GM18517 (cell line): ENCODE measurements around the gene PDE2A.

Source experiments
- ATAC-seq: cut with Tn5 transposase; IDR thresholded peaks from one replicate; pipeline ENCODE4 v1.9.1; 2021; ENCODE audit warnings: mild to moderate bottlenecking, moderate library complexity; ENCODE audit not compliant: unreplicated experiment

The PDE2A gene

GRCh38 chr11:72661486-72661885 lies 12.7 kb downstream of the PDE2A start:
- no peak for ATAC-seq

DNA sequence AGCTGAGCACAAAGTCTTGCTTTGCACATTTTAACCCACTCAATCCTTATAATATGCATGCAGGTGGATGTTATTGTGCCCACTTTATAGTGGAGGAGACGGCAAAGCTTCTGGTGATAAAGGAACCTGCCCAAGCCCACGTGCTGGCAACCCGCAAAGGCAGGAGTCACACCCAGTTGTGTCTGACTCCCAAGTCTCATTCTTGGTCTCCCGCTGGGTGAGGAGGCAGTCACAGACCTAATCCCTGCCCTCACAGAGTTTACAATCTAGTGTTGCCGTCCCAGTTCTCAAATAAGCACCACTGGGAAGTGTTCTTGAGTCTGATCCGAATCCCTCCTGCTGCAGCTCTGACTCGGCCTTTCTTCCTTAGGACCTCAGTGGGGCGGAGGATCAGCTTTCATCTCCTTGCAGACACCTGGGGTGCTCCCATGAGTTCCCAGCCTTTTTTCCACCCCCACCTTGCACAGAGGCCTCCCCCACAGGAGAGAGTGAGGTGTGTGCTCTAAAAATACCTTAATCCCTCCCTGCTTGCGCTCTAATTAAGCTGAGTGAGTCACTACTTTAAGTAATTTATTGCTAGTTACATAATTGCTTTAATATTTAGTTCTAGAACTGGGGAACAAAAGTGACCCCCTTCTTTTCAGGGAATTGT lies 15.1 kb downstream of the PDE2A start:
- ATAC-seq = no peak

GRCh38 chr11:72657411-72658100 lies 16.7 kb downstream of the PDE2A start:
- no peak for ATAC-seq

DNA sequence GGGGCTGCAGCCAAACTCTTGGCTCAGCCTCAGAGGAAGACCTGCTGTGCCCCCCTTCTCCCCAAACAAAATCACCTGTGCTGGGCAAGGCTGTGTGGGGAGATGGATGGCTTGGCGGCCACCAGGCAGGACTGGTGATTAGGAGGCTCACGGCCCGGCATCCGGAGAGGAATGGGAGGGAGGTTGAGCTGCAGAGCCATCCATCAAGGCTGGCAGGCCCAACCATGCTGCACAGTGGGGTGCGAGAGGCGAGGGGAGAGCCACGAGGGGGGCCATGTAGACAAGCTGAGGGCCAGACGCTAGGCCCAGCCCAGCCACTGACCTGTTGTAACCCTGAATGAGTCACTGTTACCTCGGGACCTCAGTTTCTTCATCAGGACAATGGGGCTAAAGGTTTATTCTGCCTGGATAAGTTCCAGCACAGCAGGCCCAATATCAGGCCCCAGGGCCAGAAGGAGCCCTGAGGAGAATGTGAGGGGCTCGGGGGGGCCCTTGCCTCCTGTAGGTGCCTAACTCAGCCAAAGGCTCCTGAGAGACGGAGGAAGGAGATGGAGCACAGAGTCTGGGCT lies 18.2 kb downstream of the PDE2A start:
- no peak for ATAC-seq

- ATAC-seq = no peak
Observed at GRCh38 chr11:72655014-72655413, 19.2 kb downstream of the PDE2A start.

DNA sequence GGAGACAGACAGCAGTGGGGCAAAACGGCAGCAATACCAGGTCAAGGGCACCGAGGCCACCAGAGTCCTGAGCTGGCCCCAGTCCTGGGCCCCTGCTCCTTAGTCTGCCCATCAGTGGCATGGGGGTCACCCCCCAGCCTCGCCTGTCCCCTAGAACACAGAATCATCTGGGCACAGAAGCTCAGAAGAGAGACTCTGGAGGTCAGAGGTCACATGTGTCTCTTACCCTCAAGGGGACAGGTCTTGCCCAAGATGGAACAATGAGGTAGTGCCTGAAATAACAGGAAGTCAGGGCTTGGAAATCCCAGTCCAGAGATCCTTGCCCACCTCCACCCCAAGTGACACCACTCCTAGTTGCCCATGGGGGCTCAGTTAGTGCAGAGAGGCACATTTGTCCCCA lies 20.6 kb downstream of the PDE2A start:
- ATAC-seq = no peak

DNA sequence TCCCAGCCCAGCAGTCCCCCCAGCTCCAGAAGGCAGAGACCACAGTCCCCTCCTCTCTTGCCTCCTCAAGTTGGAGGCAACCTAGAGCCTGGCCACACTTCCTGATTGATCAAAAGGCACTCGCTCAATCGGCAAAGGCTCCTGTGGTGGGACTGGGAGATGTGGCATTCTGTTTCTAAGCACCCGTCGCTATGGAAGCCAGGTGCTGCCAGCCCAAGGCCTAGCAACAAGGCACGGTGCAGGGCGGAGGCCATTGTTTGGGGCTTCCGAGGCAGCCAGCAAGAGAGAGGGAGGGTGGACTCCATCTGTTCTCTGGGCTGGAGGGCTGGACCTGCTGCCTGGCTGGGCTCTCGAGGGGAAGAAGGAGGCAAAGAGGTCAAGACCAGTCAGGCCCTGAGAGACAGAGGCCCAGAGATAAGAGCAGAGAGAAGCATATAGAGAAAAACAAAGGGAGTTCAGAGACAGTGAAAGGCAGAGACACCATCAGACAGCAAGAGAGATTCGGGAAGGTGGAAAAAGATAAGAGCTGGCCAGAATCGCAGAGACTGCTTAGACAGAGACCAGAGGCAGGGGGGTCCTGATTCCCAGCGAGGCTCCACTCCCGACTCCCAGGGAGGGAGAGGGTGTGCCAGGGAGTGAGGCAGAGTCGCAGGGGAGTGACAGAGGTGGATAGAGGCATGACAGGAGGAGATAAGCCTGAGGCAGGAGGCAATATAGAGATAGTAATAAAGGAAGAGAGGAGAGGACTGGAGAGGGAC lies 21.2 kb downstream of the PDE2A start:
- no peak for ATAC-seq

GRCh38 chr11:72652133-72652532 lies 22.1 kb downstream of the PDE2A start:
- ATAC-seq = no peak

- ATAC-seq = no peak
Observed at GRCh38 chr11:72649215-72649976, 24.8 kb downstream of the PDE2A start.

DNA sequence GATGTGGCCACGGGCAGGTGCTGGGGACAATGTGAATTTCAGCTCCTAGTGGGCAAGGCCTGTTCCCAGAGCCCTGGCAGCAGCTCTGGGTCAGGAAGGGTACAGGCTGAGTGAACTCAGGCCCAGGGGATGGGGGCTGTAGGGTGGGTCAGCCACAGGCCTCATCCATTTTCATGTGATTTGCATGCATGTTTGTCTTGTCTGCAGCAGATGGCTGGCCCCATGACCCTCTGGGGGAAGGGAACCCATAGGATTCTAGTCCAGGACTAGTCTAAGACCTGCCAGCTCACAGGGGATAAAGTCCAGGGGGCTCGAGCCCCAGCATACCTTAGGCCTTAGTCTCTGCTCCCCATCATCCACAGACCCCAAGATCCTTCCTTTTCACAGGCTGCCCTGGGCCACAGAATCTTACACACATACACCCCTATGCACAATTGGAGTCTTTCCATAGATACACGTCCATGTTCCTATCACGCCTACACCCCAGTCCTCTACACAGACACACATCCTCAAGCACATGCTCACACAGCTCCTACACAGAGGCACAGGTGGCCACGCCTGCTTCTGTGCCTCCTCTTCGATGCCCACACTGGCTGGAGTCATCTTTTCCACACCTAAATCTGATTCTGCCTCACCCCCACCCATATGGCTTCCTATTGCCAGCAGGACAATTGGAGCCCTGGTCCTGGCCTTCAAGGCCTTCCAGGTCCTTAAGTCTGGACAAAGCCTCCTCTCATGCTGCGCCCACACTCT lies 25.7 kb downstream of the PDE2A start:
- ATAC-seq = no peak

- no peak for ATAC-seq
Observed at GRCh38 chr11:72647882-72648281, 26.3 kb downstream of the PDE2A start.

DNA sequence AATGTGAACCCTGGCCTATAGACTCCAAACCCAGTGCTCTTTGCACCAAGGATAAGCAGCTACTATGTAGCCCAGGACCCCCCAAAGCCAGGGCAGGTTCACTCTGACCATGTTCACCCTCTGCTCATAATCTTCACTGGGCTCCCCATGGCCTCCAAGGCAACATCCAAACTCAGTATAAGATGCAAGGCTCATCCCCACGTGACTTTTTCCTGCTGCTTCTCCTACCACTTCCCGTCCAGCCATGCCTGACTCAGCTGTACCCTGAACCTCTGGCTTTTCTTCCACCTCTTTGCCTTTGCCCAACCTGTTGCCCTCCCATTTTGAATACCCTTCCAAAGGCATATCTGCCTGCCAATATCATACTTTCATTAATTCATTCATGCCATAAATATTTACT lies 27.8 kb downstream of the PDE2A start:
- ATAC-seq = no peak

DNA sequence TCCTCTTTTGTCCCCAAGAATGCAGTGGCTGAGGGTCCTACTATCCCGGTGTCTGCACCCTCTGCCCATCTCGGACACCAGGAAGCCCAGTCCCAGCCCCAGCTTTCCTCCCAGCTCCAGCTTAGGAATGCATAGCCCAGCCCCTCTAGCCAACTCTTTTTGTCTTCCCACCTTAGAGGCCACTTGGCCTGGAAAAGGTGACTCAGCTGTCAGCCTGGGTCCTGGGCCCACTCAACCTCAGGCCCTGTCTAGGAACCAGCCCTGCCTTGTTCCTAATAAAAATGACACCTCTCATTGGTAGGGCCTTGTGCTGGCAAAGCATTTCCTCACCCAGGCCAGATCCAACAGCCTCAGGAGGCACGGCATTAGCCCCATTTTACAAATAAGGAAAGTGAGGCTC lies 28.2 kb downstream of the PDE2A start:
- ATAC-seq = no peak

GRCh38 chr11:72643547-72643946 lies 30.7 kb downstream of the PDE2A start:
- no peak for ATAC-seq

GRCh38 chr11:72642884-72643522 lies 31.2 kb downstream of the PDE2A start:
- no peak for ATAC-seq

- no peak for ATAC-seq
Observed at GRCh38 chr11:72642043-72642883, 32.0 kb downstream of the PDE2A start.

GRCh38 chr11:72641522-72642042 lies 32.6 kb downstream of the PDE2A start:
- no peak for ATAC-seq

GRCh38 chr11:72639502-72640375 lies 34.5 kb downstream of the PDE2A start:
- no peak for ATAC-seq
